ENCODE data around the gene TAAR1.
"Not testable (repeated sequence)": the region's sequence is repeated elsewhere in the genome, so short reads cannot be mapped to it uniquely, and the experiment has no call there.

TAAR1 gene, protein sequence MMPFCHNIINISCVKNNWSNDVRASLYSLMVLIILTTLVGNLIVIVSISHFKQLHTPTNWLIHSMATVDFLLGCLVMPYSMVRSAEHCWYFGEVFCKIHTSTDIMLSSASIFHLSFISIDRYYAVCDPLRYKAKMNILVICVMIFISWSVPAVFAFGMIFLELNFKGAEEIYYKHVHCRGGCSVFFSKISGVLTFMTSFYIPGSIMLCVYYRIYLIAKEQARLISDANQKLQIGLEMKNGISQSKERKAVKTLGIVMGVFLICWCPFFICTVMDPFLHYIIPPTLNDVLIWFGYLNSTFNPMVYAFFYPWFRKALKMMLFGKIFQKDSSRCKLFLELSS

DNA sequence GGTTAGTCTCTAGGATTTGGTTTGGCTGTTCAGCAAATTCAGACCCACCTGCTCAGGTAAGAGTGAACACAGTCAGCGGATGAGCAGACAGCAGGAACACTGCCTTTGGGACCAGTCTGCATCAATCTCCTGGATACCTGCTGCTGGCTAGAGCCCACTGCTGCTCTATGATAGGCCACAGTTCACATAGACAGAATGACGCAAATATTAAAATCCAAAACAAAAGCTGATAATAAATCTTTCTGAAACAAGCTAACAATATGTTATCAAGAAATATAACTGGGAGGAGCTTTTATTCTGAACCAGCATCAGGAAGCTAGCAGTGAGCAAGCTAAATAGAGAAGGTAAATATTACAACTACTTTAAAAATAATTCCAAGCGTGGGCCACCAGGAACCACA is at the start of gene TAAR1:
TAAR1 (minus strand) TSS at position 101 of the 400 bp plus-strand sequence. CDS start 13,179 bp downstream, outside the sequence.
- DNase-seq = no peak

DNA sequence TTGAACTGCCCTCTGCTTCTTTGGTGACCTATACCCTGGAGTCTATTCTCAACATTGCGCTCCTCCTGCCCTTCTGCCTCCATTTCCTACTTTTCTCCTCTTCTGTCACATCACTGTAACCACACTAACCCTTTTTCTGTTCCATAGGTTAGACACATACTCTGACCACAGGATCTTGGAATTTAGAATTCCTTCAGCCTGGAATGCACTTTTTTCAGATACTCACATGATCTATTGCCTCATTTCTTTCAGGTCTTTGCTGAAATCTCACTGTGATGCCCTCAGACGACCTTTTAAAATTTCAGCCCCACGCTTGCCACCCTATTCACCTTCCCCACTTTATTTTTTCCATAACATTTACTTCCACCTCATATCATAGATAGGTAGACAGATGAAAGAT is 49.8 kb upstream of the TAAR1 start:
- no peak for DNase-seq

DNA sequence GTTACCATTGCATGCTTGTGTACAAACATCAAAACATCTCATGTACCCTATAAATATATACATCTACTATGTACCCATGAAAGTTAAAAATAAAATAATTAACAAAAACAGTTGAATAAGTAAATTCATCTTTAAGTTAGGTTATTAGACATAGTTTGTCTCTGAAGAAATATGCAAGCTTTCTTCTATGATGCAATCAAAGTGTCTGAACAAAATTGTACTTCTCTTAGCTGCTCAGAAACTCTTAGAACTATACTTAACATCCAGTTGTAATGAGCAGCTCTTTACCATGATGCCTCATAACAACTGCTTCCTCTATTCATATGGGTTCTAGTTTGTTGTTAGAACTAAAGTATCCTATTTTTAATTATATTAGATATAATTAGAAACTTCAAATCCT is 49.0 kb upstream of the TAAR1 start:
- no peak for DNase-seq

DNA sequence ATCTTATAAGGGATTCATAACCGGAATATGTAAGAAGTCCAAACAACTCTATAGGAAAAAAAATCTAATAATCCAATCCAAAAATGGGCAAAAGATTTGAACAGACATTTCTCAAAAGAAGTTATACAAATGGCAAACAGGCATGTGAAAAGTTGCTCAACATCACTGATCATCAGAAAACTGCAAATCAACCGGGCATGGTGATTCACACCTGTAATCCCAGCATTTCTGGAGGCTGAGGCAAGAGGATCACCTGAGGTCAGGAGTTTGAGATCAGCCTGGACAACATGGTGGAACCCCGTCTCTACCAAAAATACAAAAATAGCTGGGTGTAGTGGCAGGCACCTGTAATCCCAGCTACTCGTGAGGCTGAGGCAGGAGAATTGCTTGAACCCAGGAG is 47.8 kb upstream of the TAAR1 start:
- DNase-seq = not testable (repeated sequence)

DNA sequence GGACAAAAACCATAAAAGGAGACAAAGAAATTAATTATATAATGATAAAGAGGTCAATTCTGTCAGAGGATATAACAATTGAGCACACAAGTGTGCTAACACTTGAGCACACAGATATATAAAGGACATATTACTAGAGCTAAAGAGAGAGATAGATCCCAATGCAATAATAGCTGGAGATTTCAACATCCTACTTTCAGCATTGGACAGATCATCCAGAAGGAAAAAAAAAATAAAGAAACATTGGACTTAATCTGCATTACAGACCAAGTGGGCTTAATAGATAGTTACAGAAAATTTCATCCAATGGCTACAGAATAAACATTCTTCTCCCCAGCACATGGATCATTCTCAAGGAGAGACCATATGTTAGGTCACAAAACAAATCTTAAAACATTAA is 45.0 kb upstream of the TAAR1 start:
- no peak for DNase-seq

DNA sequence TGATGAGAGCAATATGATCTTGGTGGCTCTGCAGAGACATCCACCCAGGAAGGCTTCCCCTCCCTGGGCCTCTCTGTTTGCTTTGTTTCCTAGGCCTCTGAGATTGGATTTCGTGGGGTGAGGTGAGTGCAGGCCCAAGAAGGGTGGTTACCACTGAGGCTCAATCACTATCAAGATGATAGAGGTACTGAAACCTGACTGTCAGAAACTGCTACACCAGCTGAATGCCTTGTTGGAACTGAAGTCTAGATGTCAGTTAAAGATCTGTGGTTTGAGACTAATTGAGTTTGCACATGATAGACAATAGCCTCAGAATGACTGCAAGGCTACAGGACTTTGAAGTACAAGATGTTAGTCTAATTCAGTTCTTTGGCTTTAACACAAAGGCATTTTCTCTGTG is 39.6 kb upstream of the TAAR1 start:
- no peak for DNase-seq

DNA sequence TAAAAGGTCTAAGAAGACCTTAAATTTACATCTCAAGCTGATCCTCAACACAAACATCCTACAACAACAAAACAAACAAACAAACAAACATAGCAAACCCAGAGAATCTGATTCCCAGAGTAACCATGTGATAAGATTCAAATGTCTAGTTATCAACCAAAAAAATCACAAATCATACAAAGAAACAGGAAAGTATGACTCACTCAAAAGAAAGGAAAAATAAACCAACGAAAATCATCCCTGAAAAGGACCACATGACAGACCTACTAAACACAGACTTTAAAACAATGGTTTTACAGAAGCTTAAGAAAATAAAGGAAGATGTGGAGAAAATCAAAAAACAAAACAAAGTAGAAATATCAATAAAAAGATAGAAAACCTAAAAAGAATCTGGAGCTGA is 36.8 kb upstream of the TAAR1 start:
- no peak for DNase-seq

DNA sequence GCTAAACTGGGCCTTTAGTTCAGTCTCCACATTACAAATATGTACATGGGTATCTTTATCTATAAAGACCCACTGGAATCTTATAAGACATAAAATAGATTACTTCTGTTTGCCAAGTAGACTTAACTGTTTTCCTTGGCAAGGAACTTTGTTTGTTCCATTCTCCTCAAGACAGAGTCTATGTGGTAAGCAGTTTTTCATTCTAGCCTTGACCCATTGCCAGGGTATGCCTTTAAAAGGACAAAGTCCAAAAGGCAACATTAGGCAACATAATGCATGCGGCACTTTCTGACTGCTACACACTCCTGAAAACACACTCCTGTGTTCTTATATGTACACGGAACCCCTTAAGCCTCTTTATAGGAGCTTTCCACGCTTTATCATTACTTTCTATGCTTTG is 34.5 kb upstream of the TAAR1 start:
- DNase-seq = no peak

DNA sequence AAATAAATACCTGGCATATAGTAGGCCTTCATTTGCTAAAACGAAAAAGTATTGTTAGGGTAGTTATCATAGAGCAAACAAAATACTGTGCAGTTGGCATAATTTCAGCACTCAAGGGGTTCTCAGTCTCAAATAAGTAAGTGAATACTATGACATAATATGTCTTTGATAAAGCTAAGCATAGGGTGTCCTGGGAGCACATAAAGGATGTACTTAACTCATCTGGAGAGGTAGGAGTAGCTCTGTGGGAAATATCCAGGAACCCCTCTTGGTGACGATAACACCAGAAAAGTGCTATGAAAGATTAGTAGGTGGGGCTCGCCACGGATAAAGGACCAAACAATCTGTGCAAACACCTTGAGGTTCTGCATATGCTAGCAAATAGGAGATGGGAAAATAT is 31.7 kb upstream of the TAAR1 start:
- DNase-seq = no peak

DNA sequence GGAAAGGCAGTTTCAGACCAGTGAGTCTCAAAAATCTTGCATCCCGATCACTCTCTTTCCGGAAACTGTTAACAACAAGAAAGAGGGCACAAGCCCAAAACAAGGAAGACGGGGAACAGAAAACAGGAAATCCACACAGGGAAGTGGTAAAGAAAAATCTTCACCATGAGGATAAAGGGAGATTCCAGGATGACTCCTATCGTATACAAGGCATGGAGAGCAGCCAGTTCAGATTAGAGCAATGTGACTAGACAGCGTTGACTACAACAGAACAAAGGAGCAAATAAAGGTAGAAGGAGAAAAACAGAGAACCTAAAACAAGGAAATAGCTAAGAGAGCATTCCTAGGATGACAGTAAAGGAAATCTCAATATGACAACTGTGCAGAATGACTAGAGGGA is 28.3 kb upstream of the TAAR1 start:
- DNase-seq = no peak

DNA sequence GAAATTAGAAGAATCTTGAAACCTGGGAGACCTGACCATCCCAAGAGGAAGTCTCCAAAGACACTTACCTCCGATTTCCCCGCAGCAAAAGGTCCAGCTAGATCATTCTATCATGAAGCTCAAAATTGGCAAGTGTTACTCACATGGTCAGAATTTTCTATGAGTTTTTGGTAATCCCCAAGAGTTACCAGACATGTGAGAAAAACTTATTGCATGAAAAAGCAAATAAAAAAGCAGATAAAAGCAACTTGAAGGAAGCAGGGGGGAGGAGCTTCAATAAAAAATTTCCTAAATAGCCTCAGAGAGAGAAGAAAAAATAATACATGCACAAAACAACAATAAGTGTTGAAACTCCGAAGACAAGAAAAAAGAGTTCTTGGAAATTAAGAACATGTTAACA is 27.5 kb upstream of the TAAR1 start:
- no peak for DNase-seq

DNA sequence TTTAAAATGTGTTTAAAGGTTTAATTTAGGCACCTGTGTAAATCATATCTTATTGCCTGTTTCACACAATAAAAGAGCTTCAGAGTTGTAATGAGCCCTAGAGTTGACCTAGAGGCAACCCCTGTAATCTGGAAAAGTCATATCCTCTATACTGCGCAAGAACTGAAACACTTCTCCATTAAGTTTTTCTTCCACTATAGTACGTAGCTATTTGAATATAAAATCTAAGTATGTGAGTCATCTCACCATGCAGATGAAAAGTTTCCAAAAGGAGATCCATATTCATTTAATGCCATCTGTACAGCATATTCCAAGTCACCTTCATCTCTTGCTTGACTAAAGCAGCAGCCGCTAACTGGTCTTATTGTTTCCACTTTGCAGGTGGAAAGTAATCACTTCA is 26.0 kb upstream of the TAAR1 start:
- no peak for DNase-seq

DNA sequence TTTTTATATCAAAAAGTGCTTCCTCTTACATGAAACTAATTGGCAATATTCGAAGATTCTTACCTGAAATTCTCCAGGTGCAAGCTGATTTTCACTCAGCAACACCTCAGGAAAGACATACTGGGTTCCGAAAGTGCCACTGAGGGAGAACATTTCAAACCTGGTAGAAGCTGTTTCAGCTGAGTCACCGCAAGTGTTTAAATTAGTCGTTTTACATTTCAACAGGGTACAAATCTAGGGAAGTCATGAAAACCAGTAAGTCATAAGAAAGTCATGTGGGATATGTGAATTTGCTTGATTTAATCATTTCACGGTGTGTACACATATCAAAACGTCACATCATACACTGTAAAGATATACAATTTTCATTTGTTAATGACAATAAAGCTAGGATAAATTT is 25.3 kb upstream of the TAAR1 start:
- no peak for DNase-seq

DNA sequence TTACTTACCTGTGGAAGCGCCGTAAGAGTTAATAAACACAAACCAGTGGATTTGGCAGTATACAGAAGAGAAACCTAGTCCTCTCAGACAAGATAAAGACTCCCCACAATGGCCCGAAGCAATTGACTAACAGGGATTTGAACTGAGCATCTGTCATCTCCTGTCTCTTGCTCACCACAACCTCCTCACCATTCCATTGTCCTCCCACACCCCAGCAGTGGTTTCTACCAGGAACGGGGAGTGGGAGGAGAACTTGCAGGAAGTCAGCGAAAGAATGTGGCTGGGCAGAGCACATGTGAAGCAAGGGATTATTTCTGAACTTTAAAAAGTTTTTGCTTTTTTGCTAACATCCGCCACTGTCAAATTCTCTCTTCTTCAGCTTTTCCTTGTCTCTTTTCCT is 24.6 kb upstream of the TAAR1 start:
- DNase-seq = no peak

DNA sequence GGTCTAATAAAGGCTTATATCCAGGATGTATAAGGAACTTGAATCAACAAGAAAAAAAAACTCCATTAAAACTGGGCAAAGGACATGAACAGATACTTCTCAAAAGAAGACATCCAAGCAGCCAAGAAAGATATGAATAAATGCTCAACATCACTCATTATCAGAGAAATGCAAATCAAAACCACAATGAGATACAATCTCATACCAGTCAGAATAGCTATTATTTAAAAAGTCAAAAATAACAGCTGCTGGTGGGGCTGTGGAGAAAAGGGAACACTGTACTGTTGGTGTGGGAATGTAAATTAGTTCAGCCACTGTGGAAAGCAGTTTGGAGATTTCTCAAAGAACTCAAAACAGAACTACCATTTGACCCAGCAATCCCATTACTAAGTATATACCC is 20.1 kb upstream of the TAAR1 start:
- DNase-seq = not testable (repeated sequence)

DNA sequence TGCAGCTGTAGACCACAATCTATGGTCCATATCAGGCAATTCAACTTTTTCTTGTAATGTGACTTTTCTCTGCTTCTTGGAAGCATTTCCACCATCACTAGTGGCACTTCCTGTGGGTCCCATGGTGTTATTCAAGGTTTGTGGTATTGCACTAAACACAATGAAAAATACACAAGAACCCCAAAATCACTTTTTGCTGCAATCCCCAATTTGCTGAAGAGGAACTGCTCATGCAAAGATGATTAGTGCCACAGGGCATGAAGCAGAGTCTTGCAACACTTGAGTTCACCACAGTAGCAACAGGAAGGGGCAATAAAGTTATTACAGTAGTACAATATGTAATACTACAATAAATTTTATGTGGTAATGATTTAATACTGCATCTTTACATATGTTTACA is 16.8 kb upstream of the TAAR1 start:
- DNase-seq = no peak

DNA sequence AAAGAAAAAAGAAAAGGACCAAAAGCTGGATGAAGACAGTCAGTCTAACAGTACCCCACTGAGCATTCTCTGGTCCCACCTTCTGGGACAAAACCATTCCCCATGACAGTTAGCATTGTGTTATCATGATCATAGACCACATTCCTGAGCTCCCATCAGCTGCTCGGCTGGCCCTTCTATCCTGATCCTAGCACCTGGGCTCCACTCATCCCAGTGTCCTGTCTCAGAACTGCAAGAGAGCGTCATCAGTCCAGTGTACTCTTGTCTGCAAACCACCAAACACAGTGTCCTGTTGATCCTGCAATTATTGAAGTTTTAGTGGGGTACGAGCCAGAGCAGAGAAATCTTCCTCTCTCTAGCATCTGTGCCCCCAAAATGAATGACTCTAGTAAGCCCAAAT is 16.0 kb upstream of the TAAR1 start:
- no peak for DNase-seq

DNA sequence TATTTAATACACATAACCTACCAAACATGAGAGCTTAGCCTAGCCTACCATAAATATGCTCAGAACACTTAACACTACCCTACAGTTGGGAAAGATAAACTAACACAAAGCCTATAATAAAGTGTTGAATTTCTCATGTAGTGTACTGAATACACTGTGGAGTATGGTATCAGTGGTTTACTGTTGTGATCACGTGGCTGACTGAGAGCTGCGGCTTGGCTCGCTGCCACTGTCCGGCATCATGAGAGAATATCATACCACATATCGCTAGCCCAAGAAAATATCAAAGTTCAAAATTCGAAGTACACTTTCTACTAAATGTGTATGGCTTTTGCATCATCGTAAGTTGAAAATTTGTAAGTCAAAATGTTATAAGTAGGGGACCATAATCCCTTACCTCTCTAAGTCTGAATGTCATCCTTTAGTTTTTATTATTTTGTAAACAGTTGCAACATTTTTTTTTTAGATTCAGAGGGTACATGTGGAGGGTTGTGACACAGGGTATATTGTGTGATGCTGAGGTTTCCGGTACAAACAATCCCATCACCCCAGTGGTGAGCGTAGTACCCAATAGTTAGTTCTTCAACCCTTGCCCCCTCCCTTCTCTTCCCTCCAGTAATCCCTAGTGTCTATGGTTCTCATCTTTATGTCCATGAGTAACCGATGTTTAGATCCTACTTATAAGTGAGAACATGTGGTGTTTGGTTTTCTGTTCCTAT is 14.6 kb upstream of the TAAR1 start:
- no peak for DNase-seq

DNA sequence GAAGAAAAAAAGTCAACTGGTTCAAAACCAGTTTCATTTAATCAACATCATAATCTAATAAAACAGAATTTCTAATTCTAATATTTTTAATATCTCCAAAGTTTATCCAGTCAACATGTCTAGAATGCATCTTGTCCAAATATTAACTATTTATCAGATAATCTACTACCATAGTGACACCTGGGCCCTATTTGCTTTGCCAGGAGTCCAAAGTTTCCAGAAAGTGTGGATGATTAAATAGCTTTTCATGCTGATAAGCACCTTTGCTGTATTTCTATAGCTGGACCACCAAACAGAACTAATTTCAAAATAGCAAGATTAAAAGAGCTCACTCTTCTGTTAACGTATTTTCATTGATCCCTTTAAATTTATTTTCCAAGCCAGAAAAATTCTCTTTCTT is 12.3 kb upstream of the TAAR1 start:
- DNase-seq = no peak

DNA sequence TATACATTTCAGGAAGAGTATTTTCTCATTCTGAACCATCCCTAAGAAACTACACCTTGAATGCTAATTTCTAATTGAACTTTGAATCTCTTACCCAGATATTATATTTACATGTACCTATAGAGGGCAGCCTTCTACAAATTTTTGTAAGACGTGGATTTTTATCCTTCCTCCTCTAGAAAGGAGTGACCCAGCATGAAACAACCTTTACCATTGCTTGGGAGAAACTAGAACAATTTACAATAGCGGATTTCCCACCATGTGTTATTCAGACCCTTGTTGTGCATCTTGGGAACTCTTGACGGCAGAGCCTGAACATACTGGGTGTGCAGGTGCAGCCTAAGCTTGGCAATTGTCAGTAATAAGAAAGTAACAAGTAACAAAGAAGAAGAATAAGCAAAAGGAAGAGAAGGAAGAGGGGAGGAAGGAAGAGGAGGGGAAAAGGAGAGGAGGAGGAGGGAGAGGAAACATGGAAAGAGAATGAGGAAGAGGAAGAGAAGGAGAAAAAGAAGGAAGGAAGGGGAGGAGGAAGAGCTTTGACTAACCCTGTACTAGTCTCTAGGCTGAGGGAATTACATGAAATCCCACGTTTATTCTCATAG is 10.8 kb upstream of the TAAR1 start:
- DNase-seq = no peak

DNA sequence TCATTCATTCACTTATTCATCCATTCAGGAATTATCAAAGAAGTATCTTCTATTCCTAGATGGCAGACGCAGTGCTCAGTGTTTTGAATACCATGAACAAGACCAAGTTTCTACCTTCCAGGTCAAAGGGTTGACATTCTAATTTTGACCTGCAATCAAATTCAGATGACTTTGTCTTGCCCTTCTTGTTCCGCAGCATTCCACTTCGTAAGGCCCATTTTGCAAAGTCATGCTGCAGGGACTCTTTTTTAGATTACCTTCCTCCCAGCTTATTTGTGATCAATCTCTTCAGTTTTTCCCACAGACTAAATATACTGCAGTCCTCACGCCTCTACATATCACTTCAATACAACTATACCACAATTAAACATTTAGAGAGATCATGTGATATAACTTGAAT is 7.1 kb upstream of the TAAR1 start:
- DNase-seq = no peak

DNA sequence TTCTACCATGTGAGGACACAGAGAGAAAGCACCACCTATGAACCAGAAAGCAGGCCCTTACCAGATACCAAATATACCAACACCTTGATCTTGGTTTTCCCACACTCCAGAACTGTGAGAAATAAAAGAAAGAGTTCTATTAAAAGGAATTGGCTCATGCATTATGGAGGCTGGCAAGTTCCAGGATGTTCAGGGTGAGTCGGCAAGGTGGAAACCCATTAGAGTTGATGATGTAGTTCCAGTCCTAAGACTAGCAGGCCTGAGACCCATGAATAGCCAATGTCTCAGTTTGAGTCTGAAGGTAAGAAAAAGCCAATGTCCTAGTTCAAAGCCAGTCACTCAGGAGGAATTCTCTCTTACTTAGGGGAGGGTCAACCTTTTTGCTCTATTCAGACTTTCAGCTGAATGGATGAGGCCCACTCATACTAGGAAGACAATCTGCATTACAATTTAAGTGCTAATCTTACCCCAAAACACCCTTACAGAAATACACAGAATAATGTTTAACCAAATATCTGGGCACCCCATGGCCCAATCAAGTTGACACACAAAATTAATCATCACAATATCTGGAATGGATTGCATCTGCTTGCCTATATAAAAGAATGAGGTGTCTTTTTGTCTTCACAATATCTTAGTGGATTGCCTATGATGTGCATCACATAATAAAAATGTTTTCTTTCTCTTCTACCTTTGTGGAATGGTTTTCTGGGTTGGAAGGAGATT is 5.5 kb upstream of the TAAR1 start:
- DNase-seq = no peak

DNA sequence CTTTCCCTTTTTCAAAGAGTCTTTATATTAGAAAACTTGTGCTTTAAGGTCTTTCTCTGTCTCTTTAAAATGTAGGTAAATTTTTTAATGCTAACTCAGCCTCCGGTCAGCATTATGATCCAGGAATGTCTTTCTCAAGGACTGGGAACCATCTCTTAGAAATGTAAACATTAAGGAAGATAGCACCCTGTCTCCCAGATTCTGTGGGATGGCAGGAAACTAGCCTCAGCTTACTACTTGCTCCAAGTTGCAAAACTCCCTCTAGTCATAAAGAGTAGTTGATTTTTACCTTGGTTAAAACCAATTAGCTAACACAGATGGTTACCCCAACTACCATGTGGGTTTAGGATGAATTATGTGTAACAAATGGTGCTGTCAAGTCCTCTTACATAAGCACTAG is 4.7 kb upstream of the TAAR1 start:
- no peak for DNase-seq

DNA sequence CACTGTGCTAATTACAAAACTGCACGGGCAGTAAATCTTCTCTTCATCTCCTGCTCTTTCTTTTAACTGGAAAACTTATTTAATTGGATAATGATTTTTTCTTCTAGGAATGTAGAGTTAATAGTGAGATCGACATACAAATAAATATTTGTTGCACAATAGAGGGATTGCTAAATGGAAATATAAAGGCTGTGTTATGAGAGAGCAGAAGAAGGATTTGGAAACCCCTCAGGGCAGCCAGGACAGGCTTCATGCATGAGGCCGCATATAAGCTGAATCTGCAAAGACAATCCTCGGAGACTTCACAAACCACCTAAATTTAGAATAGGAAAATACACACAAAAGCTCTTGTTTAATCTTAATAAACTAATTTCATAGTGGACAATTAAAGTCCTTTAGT is 2.9 kb upstream of the TAAR1 start:
- no peak for DNase-seq

All from activated CD4-positive, alpha-beta T cell treated with anti-CD3 and anti-CD28 coated beads, Interleukin-2, amount 50 U/mL, for 48 hours (primary cell).